GM12878 (cell line): ENCODE measurements around the gene MPZL1. TPM values are rescaled to one million over a fixed set of nuclear protein-coding genes. Genes with fewer than 3 reads are reported as not detected.

ENCODE experiments used
- BMI1 ChIP-seq: fragments of 450-650 bp; IDR thresholded peaks from 2 replicates; pipeline ENCODE4 v1.6.1; 2016; ENCODE audit warnings: mild to moderate bottlenecking, moderate library complexity, borderline replicate concordance
- EZH2 ChIP-seq: IDR thresholded peaks from 2 replicates; pipeline ENCODE4 v1.6.1; 2012; ENCODE audit warnings: low read depth, mild to moderate bottlenecking, control low read depth, inconsistent platforms, low read length, borderline replicate concordance; ENCODE audit not compliant: control insufficient read depth
- IKZF2 ChIP-seq, 2 experiments: fragments of 450-650 bp; IDR thresholded peaks; 2 replicates each; pipeline ENCODE4 v1.6.1; 2017; ENCODE audit warnings: mild to moderate bottlenecking in 2 of 2, moderate library complexity in 2 of 2
- ZBTB4 ChIP-seq: fragments of 450-650 bp; formaldehyde crosslinking; IDR thresholded peaks from 2 replicates; pipeline ENCODE4 v1.4.0; 2022; ENCODE audit warnings: mild to moderate bottlenecking, moderate library complexity
- polyA plus RNA-seq, 11 experiments: library from polyadenylated mRNA; depleted of rRNA in 4 of 11; unstranded in 6 of 11; stranded (reverse) in 5 of 11; fragments of >200 nt; fragmentation: Nextera tagmentation in 4 of 11; fragmentation: Illumina TruSeq in 1 of 11; extraction: Ambion mirVana in 4 of 11; extraction: Trizol in 1 of 11; gene quantifications; 1 replicate in 1 of 11; 2 replicates in 10 of 11; pipeline versions ENCODE4 v1.2.1 to v1.2.3, GENCODE V29; 2011 to 2016; ENCODE audit warnings: inconsistent platforms in 2 of 11, missing spikeins in 2 of 11, low read depth in 1 of 11
- total RNA-seq, 4 experiments: library from RNA; depleted of rRNA in 3 of 4; stranded (reverse); fragments of >200 nt in 3 of 4; fragmentation: Illumina TruSeq in 1 of 4; extraction: Trizol in 1 of 4; gene quantifications; 2 replicates each; pipeline versions ENCODE4 v1.2.1 to v1.2.3, GENCODE V29; 2013 to 2021
- TF ChIP-seq, protein P1 (sequence below): IDR thresholded peaks from 2 replicates; pipeline ENCODE4 v1.6.1; 2012; ENCODE audit warnings: low read depth, low read length, improper control_type of control experiment
- TF ChIP-seq, protein P2 (sequence below): IDR thresholded peaks from 2 replicates; pipeline ENCODE4 v1.6.1; 2011; ENCODE audit warnings: mild to moderate bottlenecking, low read depth, low read length, moderate library complexity; ENCODE audit not compliant: insufficient replicate concordance

The MPZL1 gene
- total and polyA plus RNA-seq, 10 of the 15 experiments (the other 5 are each of a cell fraction or from before 2014, with no cell fraction given), result 9.8 to 60.9 (median 45.9) TPM

DNA sequence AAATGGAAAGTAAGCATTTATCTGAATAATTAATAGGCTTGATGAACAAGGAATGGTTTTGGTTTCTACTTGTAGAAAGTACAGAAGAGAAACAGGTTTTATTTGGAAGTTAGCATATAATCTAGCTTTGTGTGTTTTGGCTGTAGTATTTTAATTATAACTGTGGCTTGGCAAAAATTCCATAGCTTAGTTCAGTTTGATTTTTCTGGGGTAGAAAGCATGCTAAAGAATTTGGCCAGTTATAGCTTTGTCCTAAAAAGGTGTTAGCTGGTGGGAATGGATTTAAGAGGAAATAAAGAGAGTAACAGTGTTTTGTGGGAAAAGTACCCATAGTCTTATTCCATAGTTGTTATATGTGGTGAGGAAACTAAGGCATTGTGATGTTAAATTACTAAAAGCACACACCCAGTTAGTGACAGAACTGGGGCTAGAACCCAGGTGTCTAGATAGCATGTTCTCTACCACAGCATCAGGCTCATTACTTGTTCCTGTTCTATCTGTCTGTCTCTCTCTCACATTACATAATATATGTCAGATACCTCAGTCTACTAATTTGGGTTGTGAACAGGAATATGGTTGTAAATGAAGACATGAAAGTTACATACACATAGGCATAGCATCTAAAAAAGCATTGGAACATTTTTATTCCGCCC, 55.0 kb downstream of the MPZL1 start (continued):
- TF ChIP-seq, protein P1, sequence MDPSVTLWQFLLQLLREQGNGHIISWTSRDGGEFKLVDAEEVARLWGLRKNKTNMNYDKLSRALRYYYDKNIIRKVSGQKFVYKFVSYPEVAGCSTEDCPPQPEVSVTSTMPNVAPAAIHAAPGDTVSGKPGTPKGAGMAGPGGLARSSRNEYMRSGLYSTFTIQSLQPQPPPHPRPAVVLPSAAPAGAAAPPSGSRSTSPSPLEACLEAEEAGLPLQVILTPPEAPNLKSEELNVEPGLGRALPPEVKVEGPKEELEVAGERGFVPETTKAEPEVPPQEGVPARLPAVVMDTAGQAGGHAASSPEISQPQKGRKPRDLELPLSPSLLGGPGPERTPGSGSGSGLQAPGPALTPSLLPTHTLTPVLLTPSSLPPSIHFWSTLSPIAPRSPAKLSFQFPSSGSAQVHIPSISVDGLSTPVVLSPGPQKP, result no peak
- TF ChIP-seq, protein P2, sequence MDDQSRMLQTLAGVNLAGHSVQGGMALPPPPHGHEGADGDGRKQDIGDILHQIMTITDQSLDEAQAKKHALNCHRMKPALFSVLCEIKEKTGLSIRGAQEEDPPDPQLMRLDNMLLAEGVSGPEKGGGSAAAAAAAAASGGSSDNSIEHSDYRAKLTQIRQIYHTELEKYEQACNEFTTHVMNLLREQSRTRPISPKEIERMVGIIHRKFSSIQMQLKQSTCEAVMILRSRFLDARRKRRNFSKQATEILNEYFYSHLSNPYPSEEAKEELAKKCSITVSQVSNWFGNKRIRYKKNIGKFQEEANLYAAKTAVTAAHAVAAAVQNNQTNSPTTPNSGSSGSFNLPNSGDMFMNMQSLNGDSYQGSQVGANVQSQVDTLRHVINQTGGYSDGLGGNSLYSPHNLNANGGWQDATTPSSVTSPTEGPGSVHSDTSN, result no peak
- TF ChIP-seq ZBTB4 (CRISPR knock-in tag), result no peak
- TF ChIP-seq IKZF2 (IDR thresholded peaks at IDR 0.05), result no peak
- no peak for TF ChIP-seq BMI1
- no peak for TF ChIP-seq EZH2
